ENCODE measurements around the gene TBL1XR1. TPM values are rescaled to one million over a fixed set of nuclear protein-coding genes. Genes with fewer than 3 reads are reported as not detected.
"Not testable (repeated sequence)": the region's sequence is repeated elsewhere in the genome, so short reads cannot be mapped to it uniquely, and the experiment has no call there.

Gene TBL1XR1
- total and polyA plus RNA-seq, 3 experiments from 2014 or later, result 36.3 to 193 (median 173) TPM

- Histone ChIP-seq H3K27me3 (ENCODE audit: insufficient read depth, low read length, poor library complexity, severe bottlenecking) (no peaks in the 10 kb centered on the region), H3K27ac (ENCODE audit: low read depth, low read length) (no peak overlapping the region), H3K36me3 (ENCODE audit: insufficient read depth, low read length) (no peaks in the 10 kb centered on the region), H3K4me1 (ENCODE audit: insufficient read depth, low read length) (peaks cover 67% of the 10 kb centered on the region), H3K9me3 (ENCODE audit: low read length) (no peaks in the 10 kb centered on the region), H3K4me3 (ENCODE audit: low read length) (no peak overlapping the region)
- DNase-seq, result no peak
- peaks cover 81 to 95% (median 89%) of the 10 kb centered on the region in 3 donors for H3K4me1 Mint-ChIP-seq
- H3K4me3 Mint-ChIP-seq, result peak overlapping the region in 6 of 7 donors; percentile 14 to 57 (median 33)
- H3K27ac Mint-ChIP-seq, result peak overlapping the region; percentile 12 to 80 (median 69)
- peaks cover 0 to 2% (median 1%) of the 10 kb centered on the region in 3 donors for H3K36me3 Mint-ChIP-seq
- CTCF ChIA-PET, result interaction anchor here (1.2 to 2.5 kb wide), 3 partner anchors 38 to 95 kb away, joined by 3 to 6 read pairs (median 4); no protein-coding TSS in a partner anchor
- H3K9me3 Mint-ChIP-seq, result no peaks in the 10 kb centered on the region
- POLR2A ChIA-PET, result interaction anchor here (0.6 to 1.0 kb wide), 4 partner anchors 29 to 339 kb away, joined by 4 to 7 read pairs (median 5); no protein-coding TSS in a partner anchor
- H3K27me3 Mint-ChIP-seq, result no peaks in the 10 kb centered on the region
Measured at GRCh38 chr3:177146646-177147045, 50.6 kb downstream of the TBL1XR1 start.

GRCh38 chr3:177145954-177146353, 51.3 kb downstream of the TBL1XR1 start:
- Histone ChIP-seq H3K4me1 (ENCODE audit: insufficient read depth, low read length) (peaks cover 60% of the 10 kb centered on the region), H3K4me3 (ENCODE audit: low read length) (no peak overlapping the region), H3K27ac (ENCODE audit: low read depth, low read length) (no peak overlapping the region), H3K9me3 (ENCODE audit: low read length) (no peaks in the 10 kb centered on the region), H3K36me3 (ENCODE audit: insufficient read depth, low read length) (no peaks in the 10 kb centered on the region), H3K27me3 (ENCODE audit: insufficient read depth, low read length, poor library complexity, severe bottlenecking) (no peaks in the 10 kb centered on the region)
- peaks cover 0 to 2% (median 1%) of the 10 kb centered on the region in 3 donors for H3K36me3 Mint-ChIP-seq
- peaks cover 78 to 94% (median 88%) of the 10 kb centered on the region in 3 donors for H3K4me1 Mint-ChIP-seq
- CTCF ChIA-PET, result interaction anchor here (1.2 to 2.5 kb wide), 4 partner anchors 10 to 95 kb away, joined by 3 to 6 read pairs (median 4); no protein-coding TSS in a partner anchor
- no peak for DNase-seq
- H3K4me3 Mint-ChIP-seq, result peak overlapping the region in 5 of 7 donors; percentile 45 to 85 (median 60)
- H3K27me3 Mint-ChIP-seq, result no peaks in the 10 kb centered on the region
- POLR2A ChIA-PET, result interaction anchor here (0.6 to 1.9 kb wide), 6 partner anchors 50 to 214 kb away, joined by 5 to 8 read pairs (median 6); partner anchors contain the start of gene TBL1XR1
- H3K9me3 Mint-ChIP-seq, result no peaks in the 10 kb centered on the region
- peak overlapping the region; percentile 25 to 92 (median 86) for H3K27ac Mint-ChIP-seq

GRCh38 chr3:177145381-177145780, 51.9 kb downstream of the TBL1XR1 start:
- H3K27ac Mint-ChIP-seq, result peak overlapping the region; percentile 71 to 92 (median 86)
- peaks cover 76 to 94% (median 88%) of the 10 kb centered on the region in 3 donors for H3K4me1 Mint-ChIP-seq
- no peak overlapping the region for H3K27ac ChIP-seq (ENCODE audit: low read depth, low read length)
- peaks cover 59% of the 10 kb centered on the region for H3K4me1 ChIP-seq (ENCODE audit: insufficient read depth, low read length)
- POLR2A ChIA-PET, result interaction anchor here (0.6 to 1.9 kb wide), 6 partner anchors 50 to 214 kb away, joined by 6 to 8 read pairs (median 7); partner anchors contain the start of gene TBL1XR1
- H3K36me3 ChIP-seq (ENCODE audit: insufficient read depth, low read length), result no peaks in the 10 kb centered on the region
- DNase-seq, result peak in 1 of 5 donors; percentile 10
- no peak overlapping the region for H3K4me3 ChIP-seq (ENCODE audit: low read length)
- no peaks in the 10 kb centered on the region for H3K27me3 ChIP-seq (ENCODE audit: insufficient read depth, low read length, poor library complexity, severe bottlenecking)
- H3K27me3 Mint-ChIP-seq, result no peaks in the 10 kb centered on the region
- peak overlapping the region; percentile 46 to 93 (median 60) for H3K4me3 Mint-ChIP-seq
- CTCF ChIA-PET, result interaction anchor here (1.0 to 2.5 kb wide), 6 partner anchors 10 to 215 kb away, joined by 3 to 6 read pairs (median 4); no protein-coding TSS in a partner anchor
- no peaks in the 10 kb centered on the region for H3K9me3 Mint-ChIP-seq
- peaks cover 0 to 2% (median 1%) of the 10 kb centered on the region in 3 donors for H3K36me3 Mint-ChIP-seq
- H3K9me3 ChIP-seq (ENCODE audit: low read length), result no peaks in the 10 kb centered on the region

GRCh38 chr3:177144922-177145321, 52.4 kb downstream of the TBL1XR1 start:
- peaks cover 0 to 2% (median 1%) of the 10 kb centered on the region in 3 donors for H3K36me3 Mint-ChIP-seq
- DNase-seq, result peak in 2 of 5 donors; percentile 49
- Histone ChIP-seq H3K27ac (ENCODE audit: low read depth, low read length) (no peak overlapping the region), H3K4me3 (ENCODE audit: low read length) (no peak overlapping the region), H3K9me3 (ENCODE audit: low read length) (no peaks in the 10 kb centered on the region), H3K36me3 (ENCODE audit: insufficient read depth, low read length) (no peaks in the 10 kb centered on the region), H3K27me3 (ENCODE audit: insufficient read depth, low read length, poor library complexity, severe bottlenecking) (no peaks in the 10 kb centered on the region), H3K4me1 (ENCODE audit: insufficient read depth, low read length) (peaks cover 61% of the 10 kb centered on the region)
- CTCF ChIA-PET, result interaction anchor here (1.0 to 2.5 kb wide), 5 partner anchors 11 to 216 kb away, joined by 3 to 6 read pairs (median 4); no protein-coding TSS in a partner anchor
- peak overlapping the region; percentile 71 to 92 (median 86) for H3K27ac Mint-ChIP-seq
- no peaks in the 10 kb centered on the region for H3K27me3 Mint-ChIP-seq
- H3K9me3 Mint-ChIP-seq, result no peaks in the 10 kb centered on the region
- H3K4me3 Mint-ChIP-seq, result peak overlapping the region; percentile 46 to 93 (median 60)
- peaks cover 74 to 93% (median 86%) of the 10 kb centered on the region in 3 donors for H3K4me1 Mint-ChIP-seq
- POLR2A ChIA-PET, result interaction anchor here (1.2 to 1.9 kb wide), 4 partner anchors 51 to 215 kb away, joined by 6 to 8 read pairs (median 8); partner anchors contain the start of gene TBL1XR1

GRCh38 chr3:177141899-177142646, 55.2 kb downstream of the TBL1XR1 start:
- Mint-ChIP-seq H3K9me3 (no peaks in the 10 kb centered on the region), H3K4me3 (peak overlapping the region in 5 of 7 donors; percentile 1 to 52 (median 33)), H3K27me3 (no peaks in the 10 kb centered on the region), H3K36me3 (peaks cover 0 to 2% (median 0%) of the 10 kb centered on the region in 3 donors), H3K27ac (peak overlapping the region; percentile 3 to 88 (median 50)), H3K4me1 (peaks cover 75 to 97% (median 93%) of the 10 kb centered on the region in 3 donors)
- H3K36me3 ChIP-seq (ENCODE audit: insufficient read depth, low read length), result no peaks in the 10 kb centered on the region
- no peaks in the 10 kb centered on the region for H3K27me3 ChIP-seq (ENCODE audit: insufficient read depth, low read length, poor library complexity, severe bottlenecking)
- CTCF ChIA-PET, result interaction anchor here (0.8 kb wide), 1 partner anchor 29 kb away, joined by 3 read pairs; no protein-coding TSS in a partner anchor
- DNase-seq, result peak in 1 of 5 donors; percentile 32
- peaks cover 79% of the 10 kb centered on the region for H3K4me1 ChIP-seq (ENCODE audit: insufficient read depth, low read length)
- POLR2A ChIA-PET, result no interaction called here
- H3K4me3 ChIP-seq (ENCODE audit: low read length), result no peak overlapping the region
- no peaks in the 10 kb centered on the region for H3K9me3 ChIP-seq (ENCODE audit: low read length)
- H3K27ac ChIP-seq (ENCODE audit: low read depth, low read length), result peak overlapping the region; percentile 34

GRCh38 chr3:177141471-177141870, 55.8 kb downstream of the TBL1XR1 start:
- Mint-ChIP-seq H3K4me1 (peaks cover 74 to 97% (median 93%) of the 10 kb centered on the region in 3 donors), H3K27me3 (no peaks in the 10 kb centered on the region), H3K27ac (peak overlapping the region in 5 of 8 donors; percentile 3 to 88 (median 59)), H3K4me3 (peak overlapping the region in 4 of 7 donors; percentile 2 to 44 (median 20)), H3K36me3 (peaks cover 0 to 4% (median 2%) of the 10 kb centered on the region in 3 donors), H3K9me3 (no peaks in the 10 kb centered on the region)
- Histone ChIP-seq H3K27ac (ENCODE audit: low read depth, low read length) (no peak overlapping the region), H3K4me3 (ENCODE audit: low read length) (no peak overlapping the region), H3K9me3 (ENCODE audit: low read length) (no peaks in the 10 kb centered on the region), H3K27me3 (ENCODE audit: insufficient read depth, low read length, poor library complexity, severe bottlenecking) (no peaks in the 10 kb centered on the region), H3K36me3 (ENCODE audit: insufficient read depth, low read length) (no peaks in the 10 kb centered on the region), H3K4me1 (ENCODE audit: insufficient read depth, low read length) (peaks cover 73% of the 10 kb centered on the region)
- ChIA-PET POLR2A (no interaction called here), CTCF (no interaction called here)
- no peak for DNase-seq

GRCh38 chr3:177139220-177139619, 58.1 kb downstream of the TBL1XR1 start:
- ChIA-PET POLR2A (interaction anchor here (1.0 kb wide), 1 partner anchor 58 kb away, joined by 3 read pairs; the partner anchor contains the start of gene TBL1XR1), CTCF (interaction anchor here (0.7 to 1.4 kb wide), 3 partner anchors 12 to 58 kb away, joined by 3 to 4 read pairs (median 3); partner anchors contain the start of gene TBL1XR1)
- Mint-ChIP-seq H3K27ac (peak overlapping the region; percentile 7 to 88 (median 64)), H3K4me1 (peaks cover 64 to 92% (median 86%) of the 10 kb centered on the region in 3 donors), H3K4me3 (peak overlapping the region in 6 of 7 donors; percentile 58 to 80 (median 66))
- not testable (repeated sequence) for H3K27me3 ChIP-seq (ENCODE audit: insufficient read depth, low read length, poor library complexity, severe bottlenecking); H3K27ac ChIP-seq (ENCODE audit: low read depth, low read length); H3K36me3 ChIP-seq (ENCODE audit: insufficient read depth, low read length); H3K4me3 ChIP-seq (ENCODE audit: low read length); H3K27me3 Mint-ChIP-seq; H3K36me3 Mint-ChIP-seq; H3K9me3 ChIP-seq (ENCODE audit: low read length); H3K9me3 Mint-ChIP-seq
- DNase-seq, result peak in 4 of 5 donors; percentile 7 to 60 (median 22)
- H3K4me1 ChIP-seq (ENCODE audit: insufficient read depth, low read length), result peaks cover 59% of the 10 kb centered on the region
